Uterus (tissue), 2 donors: Measurements from ENCODE around the gene POLR1D.

ENCODE experiments used
- CTCF ChIP-seq, 4 experiments: fragments of 200-600 bp in 2 of 4; fragments of 450-650 bp in 2 of 4; sonication (generic) in 2 of 4; IDR thresholded peaks; one replicate each; pipeline ENCODE4 v1.5.1; 2016 to 2019; ENCODE audit warnings: antibody characterized with exemption in 4 of 4, mild to moderate bottlenecking in 2 of 4, moderate library complexity in 1 of 4
- POLR2A ChIP-seq, 2 donors: fragments of 450-650 bp; IDR thresholded peaks; one replicate each; pipeline ENCODE4 v1.6.1; 2016; ENCODE audit warnings: antibody characterized with exemption in 2 of 2, mild to moderate bottlenecking in 1 of 2, moderate library complexity in 1 of 2

- TF ChIP-seq CTCF (IDR thresholded peaks at IDR 0.05) = no peak
- TF ChIP-seq POLR2A (IDR thresholded peaks at IDR 0.05) = no peak
Observed at GRCh38 chr13:27661017-27661416, 39.3 kb downstream of the POLR1D start.
